A673 (cell line): Measurements from ENCODE around the gene NPEPL1. TPM values are rescaled to one million over a fixed set of nuclear protein-coding genes. Genes with fewer than 3 reads are reported as not detected.

Experiments used
- BruUV-seq: library from RNA; stranded (reverse); fragments of 400-500 nt; replicated peaks from 2 replicates; lab custom pipeline; 2021; lab: Mats Ljungman, UMichigan
- CTCF ChIA-PET: fragments of 300-600 bp; sonication (Branson Sonifier 250); formaldehyde crosslinking; loops from one replicate; lab custom pipeline; 2022; ENCODE audit warnings: antibody characterized with exemption; lab: Charles Lee
- POLR2A ChIA-PET: fragments of 300-600 bp; sonication (Branson Sonifier 250); formaldehyde crosslinking; loops from one replicate; lab custom pipeline; 2022; ENCODE audit warnings: antibody characterized with exemption; ENCODE audit not compliant: low non-redundant PET; lab: Charles Lee
- DNase-seq: peaks from one replicate; pipeline ENCODE4 v3.0.0-alpha.2; 2015; ENCODE audit warnings: low spot score
- H3K27ac ChIP-seq: fragments of 200-600 bp; sonication (generic); 2 replicates; pipeline ENCODE4 v1.5.1; 2016; ENCODE audit warnings: mixed run types, low read depth, mild to moderate bottlenecking, mixed read lengths, antibody characterized with exemption, low read length; ENCODE audit not compliant: poor library complexity, severe bottlenecking
- H3K27me3 ChIP-seq: fragments of 200-600 bp; sonication (generic); replicated peaks from 2 replicates; pipeline ENCODE4 v1.6.1; 2017; ENCODE audit warnings: mixed run types, low read depth, mild to moderate bottlenecking, mixed read lengths, antibody characterized with exemption, low read length; ENCODE audit not compliant: insufficient read depth, poor library complexity
- H3K36me3 ChIP-seq: fragments of 200-600 bp; sonication (generic); 2 replicates; pipeline ENCODE4 v1.6.1; 2016; ENCODE audit warnings: mixed run types, mild to moderate bottlenecking, mixed read lengths, antibody characterized with exemption, low read length; ENCODE audit not compliant: insufficient read depth, poor library complexity, severe bottlenecking
- H3K4me1 ChIP-seq: fragments of 200-600 bp; sonication (generic); 2 replicates; pipeline ENCODE4 v1.6.1; 2017; ENCODE audit warnings: mixed run types, mild to moderate bottlenecking, mixed read lengths, antibody characterized with exemption, low read length; ENCODE audit not compliant: insufficient read depth, poor library complexity, severe bottlenecking
- H3K4me3 ChIP-seq: fragments of 200-600 bp; sonication (generic); 2 replicates; pipeline ENCODE4 v1.5.1; 2016; ENCODE audit warnings: low read depth, mixed run types, mild to moderate bottlenecking, mixed read lengths, low read length; ENCODE audit not compliant: poor library complexity, severe bottlenecking
- H3K9me3 ChIP-seq: fragments of 200-600 bp; sonication (generic); 2 replicates; pipeline ENCODE4 v1.6.1; 2016; ENCODE audit warnings: mixed run types, low read depth, mild to moderate bottlenecking, mixed read lengths, antibody characterized with exemption, low read length; ENCODE audit not compliant: poor library complexity, severe bottlenecking
- CTCF ChIP-seq: fragments of 300-800, 200-600 bp; sonication (generic); conservative IDR thresholded peaks from 2 replicates; pipeline ENCODE4 v1.5.1; 2017; ENCODE audit warnings: low read depth, mild to moderate bottlenecking, antibody characterized with exemption, low read length, moderate library complexity, mixed read lengths
- EZH2 ChIP-seq: fragments of 200-600 bp; sonication (generic); IDR thresholded peaks from 2 replicates; pipeline ENCODE4 v1.6.1; 2017; ENCODE audit warnings: borderline replicate concordance, low read depth, mild to moderate bottlenecking, mixed read lengths, antibody characterized with exemption, low read length; ENCODE audit not compliant: poor library complexity, severe bottlenecking
- intact Hi-C: fragments of 100-400 bp; cut with micrococcal nuclease; formaldehyde crosslinking; loops from one replicate; pipeline ENCODE4 v1.10.0; 2022; ENCODE audit not compliant: unreplicated experiment
- total RNA-seq: library from RNA; stranded (reverse); gene quantifications from 2 replicates; pipeline ENCODE4 v1.2.3, GENCODE V29; 2021

Gene NPEPL1
- total RNA-seq, 1 experiment from 2014 or later = 15.8 TPM

GRCh38 chr20:58677079-58677604 lies 15.5 kb upstream of the NPEPL1 start:
- ChIA-PET POLR2A (interaction anchor here (0.5 kb wide), 1 partner anchor 355 kb away, joined by 6 read pairs; no protein-coding TSS in a partner anchor), CTCF (no interaction called here)
- Histone ChIP-seq H3K27ac (no peak overlapping the region), H3K4me3 (no peak overlapping the region), H3K36me3 (peaks cover 38% of the 10 kb centered on the region), H3K27me3 (no peaks in the 10 kb centered on the region), H3K9me3 (no peaks in the 10 kb centered on the region), H3K4me1 (no peaks in the 10 kb centered on the region)
- TF ChIP-seq EZH2 = no peak
- no peak for TF ChIP-seq CTCF
- DNase-seq = no peak
- intact Hi-C loops = no loop called here
- TSS peak; percentile 32 for BruUV-seq

GRCh38 chr20:58677808-58678207 lies 14.8 kb upstream of the NPEPL1 start:
- no peak for TF ChIP-seq EZH2
- no peak for TF ChIP-seq CTCF
- Histone ChIP-seq H3K4me1 (no peaks in the 10 kb centered on the region), H3K36me3 (peaks cover 37% of the 10 kb centered on the region), H3K9me3 (no peaks in the 10 kb centered on the region), H3K27ac (no peak overlapping the region), H3K4me3 (no peak overlapping the region), H3K27me3 (no peaks in the 10 kb centered on the region)
- POLR2A ChIA-PET = interaction anchor here (0.5 kb wide), 1 partner anchor 355 kb away, joined by 6 read pairs; no protein-coding TSS in a partner anchor
- no TSS peak for BruUV-seq
- intact Hi-C loops = no loop called here
- DNase-seq = no peak
- CTCF ChIA-PET = no interaction called here

GRCh38 chr20:58678806-58679205 lies 13.8 kb upstream of the NPEPL1 start:
- TF ChIP-seq CTCF = no peak
- TF ChIP-seq EZH2 = no peak
- H3K27ac ChIP-seq = no peak overlapping the region
- DNase-seq = no peak
- H3K36me3 ChIP-seq = peaks cover 29% of the 10 kb centered on the region
- intact Hi-C loops = no loop called here
- no TSS peak for BruUV-seq
- POLR2A ChIA-PET = interaction anchor here (0.6 kb wide), 1 partner anchor 353 kb away, joined by 3 read pairs; the partner anchor contains the start of gene ATP5F1E
- H3K4me3 ChIP-seq = no peak overlapping the region
- CTCF ChIA-PET = no interaction called here
- H3K27me3 ChIP-seq = no peaks in the 10 kb centered on the region
- no peaks in the 10 kb centered on the region for H3K9me3 ChIP-seq
- no peaks in the 10 kb centered on the region for H3K4me1 ChIP-seq
